ENCODE measurements around the gene PSMA8. TPM values are rescaled to one million over a fixed set of nuclear protein-coding genes. Genes with fewer than 3 reads are reported as not detected.
"Not testable (repeated sequence)": the region's sequence is repeated elsewhere in the genome, so short reads cannot be mapped to it uniquely, and the experiment has no call there.

Gene PSMA8
- total RNA-seq, 1 experiment from 2014 or later: not detected

DNA sequence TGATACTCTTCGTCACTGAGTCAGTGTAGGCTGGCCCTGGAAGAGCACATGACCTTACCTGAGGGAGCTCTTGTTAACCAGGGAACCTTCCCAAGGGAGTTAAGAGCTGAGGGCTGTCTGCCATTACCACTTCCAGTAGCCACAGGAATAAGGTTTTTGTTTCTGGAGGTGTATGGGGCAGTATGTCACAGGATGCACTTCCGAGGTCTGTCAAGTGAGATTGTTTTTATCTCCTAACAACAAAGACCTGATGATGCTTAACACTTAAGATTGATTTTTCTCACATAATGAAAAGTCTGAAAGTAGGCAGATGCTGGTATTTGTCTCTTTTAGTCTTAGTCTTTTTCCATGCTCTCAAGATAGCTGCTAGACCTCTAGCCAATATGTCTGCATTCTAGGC lies 41.8 kb downstream of the PSMA8 start:
- DNase-seq (ENCODE audit: low spot score): no peak

DNA sequence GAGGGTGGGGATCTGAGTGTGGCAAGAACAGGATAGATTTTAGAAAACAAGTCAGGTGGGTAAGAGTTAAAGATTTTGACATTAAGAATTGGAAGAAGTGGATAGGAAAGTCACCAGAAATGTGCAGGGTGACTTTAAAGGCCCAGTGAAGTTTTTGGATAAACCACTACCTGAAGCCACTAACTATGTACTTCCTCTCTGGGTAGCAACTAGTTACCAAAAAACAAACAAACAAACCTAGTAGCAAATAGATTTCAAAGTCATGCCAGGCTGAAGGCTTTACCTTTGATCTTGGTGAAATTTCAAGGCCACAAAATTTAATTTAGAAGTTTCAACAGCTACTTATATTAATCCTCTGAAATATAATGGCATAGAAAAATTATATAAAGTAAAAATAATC lies 42.5 kb downstream of the PSMA8 start:
- DNase-seq (ENCODE audit: low spot score): no peak

DNA sequence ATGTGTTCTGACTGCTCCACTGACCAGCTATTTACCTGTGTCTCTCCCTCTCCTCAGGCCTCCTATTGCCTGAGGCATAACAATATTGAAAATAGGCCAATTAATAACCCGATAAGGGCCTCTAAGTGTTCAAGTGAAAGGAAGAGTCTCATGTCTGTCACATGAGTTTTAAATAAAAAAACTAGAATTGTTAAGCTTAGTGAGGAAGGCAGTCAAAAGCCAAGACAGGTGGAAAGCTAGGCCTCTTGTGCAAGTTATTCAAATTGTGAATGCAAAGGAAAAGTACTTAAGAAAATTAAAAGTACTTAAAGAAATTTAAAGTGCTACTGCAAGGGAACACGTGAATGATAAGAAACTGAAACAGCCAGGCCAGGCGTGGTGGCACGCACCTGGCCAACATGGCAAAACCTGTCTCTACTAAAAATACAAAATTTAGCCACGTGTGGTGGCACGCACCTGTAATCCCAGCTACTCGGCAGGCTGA lies 47.7 kb downstream of the PSMA8 start:
- no peak for DNase-seq (ENCODE audit: low spot score)

DNA sequence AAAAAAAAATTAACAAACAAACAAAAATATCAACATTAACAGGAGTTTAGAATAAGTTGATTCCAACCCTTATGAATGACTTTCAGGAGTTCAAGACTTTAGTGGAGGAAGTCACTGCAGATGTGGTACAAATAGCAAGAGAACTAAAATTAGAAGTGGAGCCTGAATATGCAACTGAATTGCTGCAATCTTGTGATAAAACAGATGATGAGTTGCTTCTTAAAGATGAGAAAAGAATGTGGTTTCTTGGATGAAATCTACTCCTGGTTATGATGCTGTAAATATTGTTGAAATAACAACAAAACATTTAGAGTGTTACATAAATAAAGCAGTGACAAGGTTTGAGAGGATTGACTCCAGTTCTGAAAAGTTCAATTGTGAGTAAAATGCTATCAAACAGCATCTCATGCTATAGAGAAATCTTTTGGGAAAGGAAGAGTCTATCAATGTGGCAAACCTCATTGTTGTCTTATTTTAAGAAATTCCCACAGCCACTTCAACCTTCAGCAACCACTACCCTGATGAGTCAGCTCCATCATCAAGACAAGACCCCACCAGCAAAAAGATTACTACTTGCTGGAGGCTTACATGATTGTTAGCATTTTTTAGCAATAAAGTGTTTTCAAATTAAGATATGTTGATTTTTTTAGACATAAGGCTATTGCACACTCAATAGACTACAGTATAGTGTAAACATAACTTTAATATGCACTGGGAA lies 49.9 kb downstream of the PSMA8 start:
- DNase-seq (ENCODE audit: low spot score): no peak

DNA sequence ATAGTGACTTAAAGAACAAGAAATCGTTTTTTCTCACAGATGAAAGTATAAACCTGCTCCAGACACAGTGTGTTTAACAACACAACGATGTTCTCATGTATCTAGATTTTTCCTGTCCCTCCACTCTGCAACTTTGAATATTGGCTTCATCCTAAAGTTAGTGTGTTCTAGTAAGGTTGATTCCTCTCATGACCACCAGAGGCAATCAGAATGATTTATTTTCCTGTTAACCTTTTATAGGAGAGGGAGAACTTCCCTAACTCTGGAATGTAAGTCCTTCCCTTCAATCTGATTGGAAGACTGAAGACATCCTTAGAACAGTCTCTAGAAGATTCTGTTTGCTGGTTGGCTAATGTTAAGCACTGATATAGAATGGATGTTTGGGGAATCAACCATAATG lies 51.6 kb downstream of the PSMA8 start:
- DNase-seq (ENCODE audit: low spot score): peak; percentile 29

DNA sequence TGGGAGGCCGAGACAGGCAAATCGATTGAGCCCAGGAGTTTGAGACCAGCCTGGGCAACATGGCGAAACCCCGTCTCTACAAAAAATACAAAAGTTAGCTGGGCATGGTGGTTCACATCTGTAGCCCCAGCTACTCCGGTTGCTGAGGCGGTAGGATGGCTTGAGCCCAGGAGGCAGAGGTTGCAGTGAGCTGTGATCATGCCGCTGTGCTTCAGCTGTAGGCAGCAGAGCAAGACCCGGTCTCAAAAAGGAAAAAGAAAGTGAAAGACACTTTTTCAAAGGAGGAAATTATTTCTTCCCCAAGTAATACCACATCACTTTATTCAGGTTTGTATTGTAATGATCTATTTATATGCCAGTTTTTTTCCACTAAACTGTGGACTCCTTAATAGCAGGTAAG lies 56.8 kb downstream of the PSMA8 start:
- DNase-seq (ENCODE audit: low spot score): no peak

DNA sequence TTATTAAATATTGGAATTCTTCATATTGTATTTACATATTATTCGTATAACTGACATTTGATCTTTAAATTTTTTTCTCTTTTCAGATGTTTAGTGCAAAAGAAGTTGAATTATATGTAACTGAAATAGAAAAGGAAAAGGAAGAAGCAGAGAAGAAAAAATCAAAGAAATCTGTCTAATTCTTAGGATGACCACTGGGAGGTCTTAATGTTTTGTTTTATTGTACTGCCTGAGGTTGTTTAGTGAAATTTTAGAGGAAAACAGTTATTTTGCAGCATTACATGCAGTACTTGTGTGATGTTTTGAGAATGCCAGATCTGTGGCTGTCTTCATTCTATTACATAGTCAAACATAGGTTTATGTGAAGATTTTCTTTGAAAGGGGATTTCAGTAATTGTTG lies 58.6 kb downstream of the PSMA8 start:
- DNase-seq (ENCODE audit: low spot score): no peak

DNA sequence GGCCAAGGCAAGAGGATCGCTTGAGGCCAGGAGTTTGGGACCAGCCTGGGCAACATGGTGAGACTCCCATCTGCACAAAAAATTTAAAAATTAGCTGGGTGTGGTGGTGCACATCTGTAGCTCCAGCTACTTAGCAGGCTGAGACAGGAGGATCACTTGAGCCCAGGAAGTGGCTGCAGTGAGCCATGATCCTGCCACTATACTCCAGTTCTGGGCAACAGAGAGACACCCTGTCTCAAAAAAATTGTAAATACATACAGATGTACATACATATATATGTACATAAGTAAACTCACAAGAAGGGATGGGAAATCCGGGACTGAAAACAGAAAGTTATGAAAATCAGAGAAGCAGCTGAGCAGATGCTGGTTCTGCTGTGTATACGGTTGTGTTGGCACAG lies 62.9 kb downstream of the PSMA8 start:
- no peak for DNase-seq (ENCODE audit: low spot score)

DNA sequence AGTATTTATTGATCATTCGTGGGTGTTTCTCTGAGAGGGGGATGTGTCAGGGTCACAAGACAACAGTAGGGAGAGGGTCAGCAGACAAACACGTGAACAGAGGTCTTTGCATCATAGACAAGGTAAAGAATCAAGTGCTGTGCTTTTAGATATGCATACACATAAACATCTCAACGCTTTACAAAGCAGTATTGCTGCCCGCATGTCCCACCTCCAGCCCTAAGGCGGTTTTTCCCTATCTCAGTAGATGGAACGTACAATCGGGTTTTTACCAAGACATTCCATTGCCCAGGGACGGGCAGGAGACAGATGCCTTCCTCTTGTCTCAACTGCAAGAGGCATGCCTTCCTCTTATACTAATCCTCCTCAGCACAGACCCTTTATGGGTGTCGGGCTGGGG lies 68.3 kb downstream of the PSMA8 start:
- not testable (repeated sequence) for DNase-seq (ENCODE audit: low spot score)

DNA sequence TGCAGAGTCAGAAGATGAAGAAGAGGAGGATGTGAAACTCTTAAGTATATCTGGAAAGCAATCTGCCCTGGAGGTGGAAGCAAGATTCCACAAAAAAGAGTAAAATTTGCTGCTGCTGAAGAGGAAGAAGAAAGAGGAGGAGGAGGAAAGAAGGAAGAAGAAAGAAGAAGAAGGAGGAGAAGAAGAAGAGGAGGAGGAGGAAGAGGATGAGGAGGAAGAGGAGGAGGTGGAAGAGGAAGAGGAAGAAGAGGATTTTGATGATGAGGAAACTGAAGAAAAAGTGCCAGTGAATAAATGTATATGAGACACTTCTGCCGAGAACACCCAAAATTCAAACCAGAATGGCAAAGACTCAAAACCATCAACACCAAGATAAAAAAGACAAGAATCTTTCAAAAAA lies 71.6 kb downstream of the PSMA8 start:
- DNase-seq (ENCODE audit: low spot score): no peak

DNA sequence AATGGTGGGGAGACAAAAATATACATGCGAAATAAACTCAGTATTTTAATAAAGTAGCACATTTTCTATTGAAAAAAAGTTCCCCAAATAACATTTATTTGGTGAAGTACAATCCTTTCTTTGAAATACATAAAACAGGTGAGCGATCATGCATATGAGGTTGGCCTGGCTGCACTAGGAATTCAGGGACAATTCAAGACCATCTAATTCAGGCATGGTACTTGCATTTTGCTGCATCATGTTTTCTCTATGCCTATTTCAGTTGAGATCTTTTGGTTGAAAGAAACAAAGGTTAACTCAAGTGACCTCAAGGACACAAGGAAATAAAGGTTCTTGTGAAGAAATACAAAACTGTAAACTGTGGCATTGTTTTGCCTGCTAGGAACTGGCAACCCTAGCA lies 72.8 kb downstream of the PSMA8 start:
- no peak for DNase-seq (ENCODE audit: low spot score)

DNA sequence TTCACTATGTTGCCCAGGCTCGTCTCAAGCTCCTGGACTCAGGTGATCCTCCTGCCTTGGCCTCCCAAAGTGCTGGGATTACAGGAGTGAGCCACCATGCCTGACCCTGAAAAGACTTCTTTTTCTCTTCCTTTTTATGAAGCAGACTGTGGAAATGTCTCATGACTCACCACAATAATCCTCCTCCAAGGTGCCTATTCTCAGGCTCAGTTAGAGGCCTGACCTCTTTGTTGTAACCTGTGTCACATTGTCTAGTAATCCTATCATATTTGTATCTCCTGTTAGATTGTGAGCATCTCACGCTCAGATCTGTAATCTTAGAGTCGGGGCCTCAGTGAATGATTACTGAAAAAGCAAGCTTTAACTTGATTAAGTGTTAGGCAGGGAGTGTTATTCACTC lies 74.3 kb downstream of the PSMA8 start:
- DNase-seq (ENCODE audit: low spot score): no peak

DNA sequence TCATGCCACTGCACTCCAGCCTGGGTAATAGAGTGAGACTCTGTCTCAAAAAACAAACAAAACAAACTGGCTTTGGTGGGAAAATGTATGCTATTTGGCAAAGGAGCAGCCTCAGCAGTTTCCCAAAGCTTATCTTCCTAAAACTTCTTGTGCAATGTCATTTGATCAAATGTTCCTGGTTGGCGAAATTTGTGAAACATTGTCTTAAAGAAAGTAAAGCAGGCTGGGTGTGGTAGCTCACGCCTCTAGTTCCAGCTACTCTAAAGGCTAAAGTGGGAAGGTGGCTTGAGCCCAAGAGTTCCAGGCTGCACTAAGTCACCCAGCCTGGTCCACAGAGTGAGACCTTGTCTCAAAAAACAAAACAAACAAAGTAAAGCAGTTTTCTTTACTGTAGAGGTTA lies 75.3 kb downstream of the PSMA8 start:
- DNase-seq (ENCODE audit: low spot score): no peak

DNA sequence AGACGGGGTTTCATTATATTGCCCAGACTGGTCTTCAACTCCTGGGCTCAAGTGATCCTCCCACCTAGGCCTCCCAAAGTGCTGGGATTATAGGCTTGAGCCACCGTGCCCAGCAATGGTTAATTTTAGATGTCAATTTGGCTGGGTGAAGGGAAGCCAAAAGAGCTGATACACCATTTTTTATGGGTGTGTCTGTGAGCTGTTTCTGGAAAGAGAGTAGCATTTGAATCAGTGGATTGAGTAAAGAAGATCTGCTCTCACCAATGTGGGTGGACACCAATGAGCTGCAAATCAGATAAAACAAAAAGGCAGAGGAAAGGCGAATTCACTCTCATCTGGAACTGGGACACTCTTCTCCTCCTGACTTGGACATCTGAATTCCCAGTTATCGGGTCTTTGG lies 76.5 kb downstream of the PSMA8 start:
- no peak for DNase-seq (ENCODE audit: low spot score)

DNA sequence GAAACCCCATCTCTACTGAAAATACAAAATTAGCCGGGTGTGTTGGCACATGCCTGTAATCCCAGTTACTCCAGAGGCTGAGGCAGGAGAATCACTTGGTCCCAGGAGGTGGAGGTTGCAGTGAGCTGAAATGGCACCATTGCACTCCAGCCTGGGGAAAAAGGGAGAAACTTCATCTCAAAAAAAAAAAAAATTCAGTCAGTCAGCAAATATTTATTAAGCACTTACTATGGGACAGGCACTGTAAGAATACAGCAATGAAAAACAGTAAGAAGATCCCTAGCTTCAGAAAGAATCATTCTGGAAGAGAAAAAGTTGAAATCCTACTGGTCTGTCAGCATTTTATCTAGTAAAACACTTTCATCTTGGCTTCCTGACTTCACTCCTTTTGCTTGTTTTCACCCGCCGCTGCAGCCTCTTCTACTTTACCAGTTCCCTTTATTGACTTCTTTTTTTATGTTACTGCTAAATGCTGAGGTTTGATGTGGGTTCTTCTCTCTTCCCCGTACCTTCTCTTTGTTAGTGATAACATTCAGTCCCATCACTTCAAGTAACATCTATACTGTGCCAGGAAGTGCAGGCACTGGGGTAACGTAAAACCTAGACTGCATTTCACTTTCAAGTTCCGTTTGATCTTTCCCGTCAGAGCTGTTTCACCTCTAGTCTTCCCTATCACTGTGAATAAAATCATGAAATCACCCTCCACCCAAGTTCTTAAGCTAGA lies 81.7 kb downstream of the PSMA8 start:
- no peak for DNase-seq (ENCODE audit: low spot score)

DNA sequence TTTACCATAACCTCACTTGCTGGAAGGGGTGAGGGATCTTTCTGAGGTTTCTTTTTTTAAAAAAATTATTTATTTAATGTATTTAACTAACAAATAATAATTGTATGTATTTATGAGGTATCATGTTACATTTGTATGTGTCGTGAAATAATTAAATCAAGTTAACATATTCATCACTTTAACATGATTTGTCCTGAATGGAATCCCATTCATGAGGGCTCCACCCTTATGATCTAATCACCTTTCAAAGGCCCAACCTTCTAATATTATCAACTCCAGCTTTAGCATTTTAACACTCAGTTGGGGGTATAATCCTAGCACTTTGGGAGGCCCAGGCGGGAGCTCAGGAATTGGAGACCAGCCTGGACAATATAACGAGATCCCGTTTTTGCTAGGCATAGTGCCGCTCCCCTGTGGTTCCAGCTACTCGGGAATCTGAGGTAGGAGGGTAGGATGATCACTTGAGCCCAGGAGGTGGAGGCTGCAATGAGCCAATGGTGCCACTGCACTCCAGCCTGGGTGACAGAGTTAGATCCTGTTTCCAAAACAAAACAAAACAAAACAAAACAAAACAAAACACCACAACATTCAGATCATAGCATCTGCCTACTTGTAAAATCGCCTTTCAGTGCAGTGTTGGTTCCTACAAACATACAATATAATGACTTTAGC lies 91.5 kb downstream of the PSMA8 start:
- DNase-seq (ENCODE audit: low spot score): no peak

DNA sequence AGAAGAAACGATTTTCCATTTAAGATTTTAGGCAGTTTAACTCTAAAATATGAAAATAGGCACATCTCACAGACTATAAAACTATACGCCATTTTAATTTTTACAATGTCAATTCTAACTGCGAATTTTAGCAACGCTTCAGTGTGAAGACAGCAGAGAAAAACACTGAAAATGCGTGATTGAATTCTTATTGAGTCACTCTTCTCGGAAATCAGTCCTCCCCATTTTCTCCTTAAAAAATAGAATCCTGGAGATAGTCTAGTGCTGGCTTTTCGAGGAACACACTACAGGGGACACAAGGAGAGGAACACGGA lies 92.2 kb downstream of the PSMA8 start:
- DNase-seq (ENCODE audit: low spot score): no peak

DNA sequence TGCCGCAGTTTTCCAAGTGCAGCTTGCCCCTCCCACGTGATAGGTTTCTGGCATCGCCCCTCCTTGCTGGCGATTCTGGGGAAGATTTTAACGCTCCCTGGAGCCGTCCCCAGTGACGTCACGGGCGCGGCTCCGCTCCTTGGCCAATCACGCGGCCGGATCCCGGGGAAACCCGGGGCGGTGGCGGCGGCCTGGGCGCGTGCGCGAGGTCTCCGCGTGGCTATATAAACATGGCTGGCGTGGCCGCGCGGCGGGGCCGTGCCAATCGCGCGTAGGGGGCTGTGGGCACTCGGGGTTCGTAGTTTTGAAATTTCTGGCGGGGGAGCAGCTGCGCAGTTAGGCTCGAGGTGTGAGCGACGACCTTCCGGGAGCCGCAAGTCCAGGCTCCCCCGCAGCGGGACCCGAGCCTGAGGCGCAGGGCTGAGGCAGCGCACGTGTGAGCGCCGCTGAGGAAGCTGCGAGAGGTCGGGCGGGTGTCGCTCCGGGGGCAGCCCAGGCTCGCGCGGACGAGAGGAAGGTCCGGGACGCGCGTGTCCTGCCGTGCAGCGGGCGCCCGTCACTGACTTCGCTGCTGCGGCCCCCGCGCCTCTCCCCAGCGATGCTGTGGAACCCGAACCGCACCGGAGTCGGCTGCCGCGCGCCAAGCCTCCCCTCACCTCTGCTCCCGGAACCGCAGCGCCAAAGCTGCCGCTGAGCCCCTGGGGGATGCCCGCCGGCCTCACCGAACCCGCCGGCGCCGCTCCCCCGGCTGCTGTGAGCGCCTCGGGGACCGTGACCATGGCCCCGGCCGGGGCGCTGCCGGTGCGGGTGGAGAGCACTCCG lies 92.8 kb downstream of the PSMA8 start, which contains the start of gene TAF4B:
Gene TAF4B, plus strand, starts transcription at position 217 of the 822 bp plus-strand sequence. Its CDS starts 489 bp downstream, at position 706.
- DNase-seq (ENCODE audit: low spot score): peak; percentile 83

DNA sequence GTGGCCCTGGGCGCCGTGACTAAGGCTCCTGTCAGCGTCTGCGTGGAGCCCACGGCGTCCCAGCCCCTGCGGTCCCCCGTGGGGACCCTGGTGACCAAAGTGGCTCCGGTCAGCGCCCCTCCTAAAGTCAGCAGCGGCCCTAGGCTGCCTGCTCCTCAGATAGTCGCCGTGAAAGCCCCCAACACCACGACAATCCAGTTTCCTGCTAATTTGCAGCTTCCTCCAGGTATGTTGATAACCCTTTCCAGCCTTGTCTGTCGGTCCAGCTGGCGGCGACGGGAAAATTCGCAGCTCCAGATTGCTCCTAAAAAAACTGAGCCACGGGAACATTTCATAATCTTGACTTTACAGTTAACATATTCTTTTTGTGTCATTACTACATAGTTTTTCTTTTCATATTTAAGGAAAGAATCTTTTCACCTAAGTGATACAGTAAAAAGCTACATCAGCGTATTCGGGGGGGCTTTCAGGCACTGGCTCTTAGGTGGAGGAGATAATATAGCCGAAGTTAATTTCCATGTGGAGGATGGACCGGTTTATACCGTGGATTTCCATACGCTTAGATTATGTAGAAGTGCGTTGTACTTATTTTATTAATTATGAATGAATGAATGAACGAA lies 93.5 kb downstream of the PSMA8 start:
- DNase-seq (ENCODE audit: low spot score): no peak

DNA sequence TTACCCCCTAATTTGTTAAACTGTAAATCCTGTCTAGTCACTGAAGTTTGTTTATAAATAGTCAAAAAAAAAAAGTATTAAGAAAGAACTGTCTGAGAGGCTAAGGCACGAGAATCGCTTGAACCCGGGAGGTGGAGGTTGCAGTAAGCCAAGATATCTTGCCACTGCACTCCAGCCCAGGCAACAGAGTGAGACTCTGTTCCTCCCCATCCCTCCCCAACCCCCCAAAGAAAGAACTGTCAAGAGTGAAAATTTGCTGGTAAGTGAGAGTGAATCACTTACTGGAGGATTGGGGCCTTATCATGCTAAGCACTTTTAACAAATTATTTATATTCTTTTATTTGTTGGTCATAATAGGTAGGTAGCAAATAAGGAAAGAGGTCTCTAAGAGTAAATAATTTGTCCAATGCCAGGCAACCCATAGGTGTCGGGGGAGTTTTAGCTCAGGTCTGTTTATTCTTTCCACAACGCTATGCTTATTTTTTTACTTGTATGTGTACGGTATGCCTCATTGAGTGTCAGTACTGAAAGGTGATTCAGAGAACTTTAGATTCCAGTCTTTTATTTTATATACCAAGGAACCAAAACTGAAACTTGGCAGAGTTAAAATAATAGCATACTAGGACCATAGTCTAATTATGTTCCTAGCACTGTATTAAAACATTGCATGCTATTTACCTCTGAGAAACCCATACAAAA lies 95.0 kb downstream of the PSMA8 start:
- no peak for DNase-seq (ENCODE audit: low spot score)

DNA sequence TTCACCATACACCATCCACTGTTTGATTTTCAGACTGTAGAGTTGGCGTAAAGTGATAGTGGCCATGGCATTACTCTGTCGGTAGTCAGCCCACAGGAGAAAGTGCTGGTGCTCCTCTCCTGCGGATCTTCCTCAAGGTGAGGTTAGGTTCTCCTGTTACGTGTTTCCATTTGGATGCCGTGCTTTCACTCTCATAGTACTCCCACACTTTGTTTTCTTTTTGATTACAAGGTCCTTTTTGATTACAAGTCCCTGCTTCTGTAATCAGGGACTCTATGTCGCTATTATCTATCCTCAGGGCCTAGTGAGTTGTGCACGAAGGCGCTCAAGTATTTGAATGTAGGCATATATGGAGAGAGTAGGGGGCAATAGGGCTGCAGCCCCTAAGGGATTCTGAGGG lies 96.8 kb downstream of the PSMA8 start:
- DNase-seq (ENCODE audit: low spot score): no peak

All from A172 (cell line).